Immature natural killer cell (primary cell): ENCODE measurements around the gene GRN. TPM values are rescaled to one million over a fixed set of nuclear protein-coding genes. Genes with fewer than 3 reads are reported as not detected.
"Not testable (repeated sequence)": the region's sequence is repeated elsewhere in the genome, so short reads cannot be mapped to it uniquely, and the experiment has no call there.

Experiments
- DNase-seq, 3 donors: peaks; one replicate each; pipeline ENCODE4 v3.0.0; 2022; ENCODE audit warnings: mixed read lengths in 1 of 3
- H3K27ac Mint-ChIP-seq, 6 donors: one replicate each; pipeline ENCODE4 v1.8.0; 2020; ENCODE audit warnings: mixed read lengths in 6 of 6, mild to moderate bottlenecking in 5 of 6, inconsistent platforms in 4 of 6, moderate library complexity in 3 of 6
- H3K27me3 Mint-ChIP-seq, 3 donors: one replicate each; pipeline ENCODE4 v1.8.0; 2020 to 2021; ENCODE audit warnings: low read depth in 3 of 3, mild to moderate bottlenecking in 3 of 3, mixed read lengths in 3 of 3, moderate library complexity in 3 of 3, inconsistent platforms in 1 of 3
- H3K36me3 Mint-ChIP-seq, 3 donors: one replicate each; pipeline ENCODE4 v1.8.0; 2020; ENCODE audit warnings: mixed read lengths in 3 of 3, inconsistent platforms in 2 of 3, mild to moderate bottlenecking in 2 of 3
- H3K4me1 Mint-ChIP-seq, 2 donors: one replicate each; pipeline ENCODE4 v1.8.0; 2020; ENCODE audit warnings: inconsistent platforms in 2 of 2, mild to moderate bottlenecking in 2 of 2, mixed read lengths in 2 of 2, moderate library complexity in 1 of 2
- H3K4me3 Mint-ChIP-seq, 5 donors: one replicate each; pipeline ENCODE4 v1.8.0; 2020; ENCODE audit warnings: mild to moderate bottlenecking in 5 of 5, mixed read lengths in 5 of 5, inconsistent platforms in 3 of 5, moderate library complexity in 3 of 5
- H3K9me3 Mint-ChIP-seq, 6 donors: one replicate each; pipeline ENCODE4 v1.8.0; 2020; ENCODE audit warnings: mild to moderate bottlenecking in 6 of 6, mixed read lengths in 6 of 6, inconsistent platforms in 4 of 6, moderate library complexity in 3 of 6
- polyA plus RNA-seq, 3 donors: library from polyadenylated mRNA; unstranded; fragments of 300-500 nt; fragmentation: Illumina TruSeq; gene quantifications; one replicate each; pipeline ENCODE4 v1.2.3, GENCODE V29; 2021

The GRN gene
- polyA plus RNA-seq, 3 donors from 2014 or later = 50.9 to 103 (median 73.3) TPM

GRCh38 chr17:44343510-44344209 lies 1.4 kb upstream of the GRN start:
- Mint-ChIP-seq H3K9me3 (no peaks in the 10 kb centered on the region), H3K27me3 (peaks cover 2 to 9% (median 4%) of the 10 kb centered on the region in 3 donors), H3K4me1 (peaks cover 26 to 31% of the 10 kb centered on the region in 2 donors), H3K4me3 (peak overlapping the region in 3 of 5 donors; percentile 10 to 96 (median 96)), H3K27ac (no peak overlapping the region), H3K36me3 (no peaks in the 10 kb centered on the region)
- no peak for DNase-seq

- H3K27ac Mint-ChIP-seq = peak overlapping the region; percentile 15 to 84 (median 71)
- H3K4me1 Mint-ChIP-seq = peaks cover 29 to 33% of the 10 kb centered on the region in 2 donors
Observed at GRCh38 chr17:44345454-44346026, 438 bp downstream of the GRN start.

GRCh38 chr17:44346064-44346844 lies 1.2 kb downstream of the GRN start:
- Mint-ChIP-seq H3K4me3 (peak overlapping the region; percentile 89 to 96 (median 94)), H3K27ac (peak overlapping the region in 4 of 6 donors; percentile 49 to 84 (median 72)), H3K9me3 (no peaks in the 10 kb centered on the region), H3K27me3 (peaks cover 2 to 7% (median 6%) of the 10 kb centered on the region in 3 donors), H3K36me3 (no peaks in the 10 kb centered on the region), H3K4me1 (peaks cover 29 to 33% of the 10 kb centered on the region in 2 donors)
- DNase-seq = no peak

More at GRCh38 chr17:44345454-44346026, 438 bp downstream of the GRN start:
- peak in 2 of 3 donors; percentile 39 to 46 for DNase-seq
- Mint-ChIP-seq H3K4me3 (peak overlapping the region; percentile 89 to 96 (median 94)), H3K36me3 (no peaks in the 10 kb centered on the region), H3K9me3 (no peaks in the 10 kb centered on the region), H3K27me3 (peaks cover 2 to 9% (median 6%) of the 10 kb centered on the region in 3 donors)

- H3K9me3 Mint-ChIP-seq, H3K36me3 Mint-ChIP-seq, H3K4me3 Mint-ChIP-seq, DNase-seq, H3K27me3 Mint-ChIP-seq: not testable (repeated sequence)
- Mint-ChIP-seq H3K4me1 (peaks cover 29 to 33% of the 10 kb centered on the region in 2 donors), H3K27ac (peak overlapping the region in 1 of 6 donors; percentile 17)
Observed at GRCh38 chr17:44347206-44348055, 2.3 kb downstream of the GRN start.

GRCh38 chr17:44348234-44348987 lies 3.3 kb downstream of the GRN start:
- DNase-seq = peak in 2 of 3 donors; percentile 32 to 41
- Mint-ChIP-seq H3K27ac (peak overlapping the region in 2 of 6 donors; percentile 18 to 66), H3K27me3 (peaks cover 0 to 6% (median 5%) of the 10 kb centered on the region in 3 donors), H3K9me3 (no peaks in the 10 kb centered on the region), H3K4me3 (peak overlapping the region in 2 of 5 donors; percentile 27 to 41), H3K36me3 (no peaks in the 10 kb centered on the region), H3K4me1 (peaks cover 29 to 37% of the 10 kb centered on the region in 2 donors)

- H3K36me3 Mint-ChIP-seq = no peaks in the 10 kb centered on the region
- peak overlapping the region in 1 of 6 donors; percentile 18 for H3K27ac Mint-ChIP-seq
- no peak for DNase-seq
- peaks cover 0 to 4% (median 4%) of the 10 kb centered on the region in 3 donors for H3K27me3 Mint-ChIP-seq
- peaks cover 29 to 37% of the 10 kb centered on the region in 2 donors for H3K4me1 Mint-ChIP-seq
- H3K4me3 Mint-ChIP-seq = peak overlapping the region in 1 of 5 donors; percentile 41
- H3K9me3 Mint-ChIP-seq = no peaks in the 10 kb centered on the region
Observed at GRCh38 chr17:44348988-44349364, 3.9 kb downstream of the GRN start.

GRCh38 chr17:44349553-44350070 lies 4.5 kb downstream of the GRN start:
- no peak for DNase-seq
- Mint-ChIP-seq H3K27ac (no peak overlapping the region), H3K4me3 (no peak overlapping the region), H3K9me3 (no peaks in the 10 kb centered on the region), H3K27me3 (peaks cover 0 to 4% (median 4%) of the 10 kb centered on the region in 3 donors), H3K4me1 (peaks cover 28 to 34% of the 10 kb centered on the region in 2 donors), H3K36me3 (no peaks in the 10 kb centered on the region)

GRCh38 chr17:44350733-44351226 lies 5.7 kb downstream of the GRN start:
- Mint-ChIP-seq H3K9me3 (no peaks in the 10 kb centered on the region), H3K27me3 (peaks cover 0 to 5% (median 1%) of the 10 kb centered on the region in 3 donors), H3K4me1 (peaks cover 16 to 24% of the 10 kb centered on the region in 2 donors), H3K4me3 (no peak overlapping the region), H3K36me3 (no peaks in the 10 kb centered on the region), H3K27ac (no peak overlapping the region)
- DNase-seq = peak; percentile 56 to 62 (median 62)

GRCh38 chr17:44351464-44351863 lies 6.4 kb downstream of the GRN start:
- Mint-ChIP-seq H3K4me1 (peaks cover 11 to 17% of the 10 kb centered on the region in 2 donors), H3K27me3 (peaks cover 0 to 5% (median 1%) of the 10 kb centered on the region in 3 donors), H3K36me3 (no peaks in the 10 kb centered on the region), H3K4me3 (no peak overlapping the region), H3K27ac (no peak overlapping the region), H3K9me3 (no peaks in the 10 kb centered on the region)
- DNase-seq = no peak

GRCh38 chr17:44351961-44352827 lies 7.1 kb downstream of the GRN start:
- H3K4me1 Mint-ChIP-seq = peaks cover 11 to 16% of the 10 kb centered on the region in 2 donors
- peak overlapping the region in 2 of 5 donors; percentile 69 to 72 for H3K4me3 Mint-ChIP-seq
- H3K27me3 Mint-ChIP-seq = peaks cover 0 to 5% (median 1%) of the 10 kb centered on the region in 3 donors
- H3K36me3 Mint-ChIP-seq = no peaks in the 10 kb centered on the region
- no peak overlapping the region for H3K27ac Mint-ChIP-seq
- no peaks in the 10 kb centered on the region for H3K9me3 Mint-ChIP-seq
- no peak for DNase-seq

- H3K27me3 Mint-ChIP-seq = peaks cover 0 to 4% (median 1%) of the 10 kb centered on the region in 3 donors
- H3K4me1 Mint-ChIP-seq = peaks cover 9 to 12% of the 10 kb centered on the region in 2 donors
- DNase-seq = no peak
- H3K27ac Mint-ChIP-seq = no peak overlapping the region
- H3K4me3 Mint-ChIP-seq = peak overlapping the region; percentile 35 to 73 (median 69)
- H3K9me3 Mint-ChIP-seq = no peaks in the 10 kb centered on the region
- no peaks in the 10 kb centered on the region for H3K36me3 Mint-ChIP-seq
Observed at GRCh38 chr17:44352828-44353671, 7.9 kb downstream of the GRN start.
